ENCODE measurements around the gene MAPKBP1.

GRCh38 chr15:41854443-41854842 lies 80.2 kb downstream of the MAPKBP1 start:
- TF ChIP-seq CTCF (IDR thresholded peaks at IDR 0.05): no peak
- TF ChIP-seq POLR2A (IDR thresholded peaks at IDR 0.05): no peak
- no peak for TF ChIP-seq POLR2AphosphoS5 (IDR thresholded peaks at IDR 0.05)
